ENCODE data around the gene UBE2F.
A peak's percentile ranks its signal among the peaks of the same experiment; 100 is the strongest.
"Not testable (repeated sequence)": the region's sequence is repeated elsewhere in the genome, so short reads cannot be mapped to it uniquely, and the experiment has no call there.

The UBE2F gene

GRCh38 chr2:237980087-237980486 is 13.3 kb downstream of the UBE2F start:
- Histone ChIP-seq H3K79me2 (peaks cover 71% of the 10 kb centered on the region), H3K9me3 (ENCODE audit: control insufficient read depth, low read length) (no peaks in the 10 kb centered on the region), H3K4me3 (ENCODE audit: low read depth, low read length) (no peak overlapping the region), H3K9ac (no peak overlapping the region), H2AFZ (no peak overlapping the region), H3K4me1 (peaks cover 24% of the 10 kb centered on the region), H3K27me3 (ENCODE audit: control insufficient read depth, insufficient read depth, low read length) (no peaks in the 10 kb centered on the region), H3K27ac (no peak overlapping the region), H3K36me3 (ENCODE audit: control insufficient read depth, insufficient read depth, low read length) (no peaks in the 10 kb centered on the region), H3K4me2 (ENCODE audit: low read length) (no peak overlapping the region)
- TF ChIP-seq CTCF (IDR thresholded peaks at IDR 0.05), result no peak

DNA sequence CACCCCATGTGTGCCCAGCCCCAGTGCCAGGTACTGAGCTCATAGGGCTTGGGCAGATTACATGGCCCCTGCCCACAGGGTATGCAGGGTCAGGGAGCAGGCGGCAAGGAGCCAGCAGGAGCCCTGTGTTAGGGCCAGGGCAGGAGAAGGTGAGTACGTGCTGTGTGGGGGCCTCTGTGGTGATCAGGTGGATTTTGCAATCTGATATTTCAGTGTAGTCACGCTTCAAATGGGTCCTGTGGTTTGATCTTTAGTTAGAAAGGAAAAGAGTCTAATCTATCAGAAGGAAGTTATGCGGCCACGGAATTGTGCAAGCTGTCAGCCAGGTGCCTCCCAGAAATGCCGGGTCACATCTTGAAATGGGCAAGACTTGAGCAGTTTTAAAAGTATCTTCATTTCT is 13.9 kb downstream of the UBE2F start:
- H3K9ac ChIP-seq, result no peak overlapping the region

GRCh38 chr2:237981621-237982020 is 14.8 kb downstream of the UBE2F start:
- peaks cover 24% of the 10 kb centered on the region for H3K4me1 ChIP-seq
- H3K27ac ChIP-seq; H2AFZ ChIP-seq; H3K9me3 ChIP-seq (ENCODE audit: control insufficient read depth, low read length); H3K36me3 ChIP-seq (ENCODE audit: control insufficient read depth, insufficient read depth, low read length); H3K4me3 ChIP-seq (ENCODE audit: low read depth, low read length); H3K27me3 ChIP-seq (ENCODE audit: control insufficient read depth, insufficient read depth, low read length); H3K9ac ChIP-seq; H3K4me2 ChIP-seq (ENCODE audit: low read length): not testable (repeated sequence)
- peaks cover 69% of the 10 kb centered on the region for H3K79me2 ChIP-seq

More for the DNA sequence above, 13.9 kb downstream of the UBE2F start:
- Histone ChIP-seq H3K4me1 (peaks cover 24% of the 10 kb centered on the region), H3K27me3 (ENCODE audit: control insufficient read depth, insufficient read depth, low read length) (no peaks in the 10 kb centered on the region), H3K36me3 (ENCODE audit: control insufficient read depth, insufficient read depth, low read length) (no peaks in the 10 kb centered on the region), H3K79me2 (peaks cover 71% of the 10 kb centered on the region), H3K27ac (peak overlapping the region; percentile 40), H3K4me2 (ENCODE audit: low read length) (no peak overlapping the region), H2AFZ (no peak overlapping the region), H3K9me3 (ENCODE audit: control insufficient read depth, low read length) (no peaks in the 10 kb centered on the region), H3K4me3 (ENCODE audit: low read depth, low read length) (no peak overlapping the region)
- TF ChIP-seq CTCF (IDR thresholded peaks at IDR 0.05), result no peak

DNA sequence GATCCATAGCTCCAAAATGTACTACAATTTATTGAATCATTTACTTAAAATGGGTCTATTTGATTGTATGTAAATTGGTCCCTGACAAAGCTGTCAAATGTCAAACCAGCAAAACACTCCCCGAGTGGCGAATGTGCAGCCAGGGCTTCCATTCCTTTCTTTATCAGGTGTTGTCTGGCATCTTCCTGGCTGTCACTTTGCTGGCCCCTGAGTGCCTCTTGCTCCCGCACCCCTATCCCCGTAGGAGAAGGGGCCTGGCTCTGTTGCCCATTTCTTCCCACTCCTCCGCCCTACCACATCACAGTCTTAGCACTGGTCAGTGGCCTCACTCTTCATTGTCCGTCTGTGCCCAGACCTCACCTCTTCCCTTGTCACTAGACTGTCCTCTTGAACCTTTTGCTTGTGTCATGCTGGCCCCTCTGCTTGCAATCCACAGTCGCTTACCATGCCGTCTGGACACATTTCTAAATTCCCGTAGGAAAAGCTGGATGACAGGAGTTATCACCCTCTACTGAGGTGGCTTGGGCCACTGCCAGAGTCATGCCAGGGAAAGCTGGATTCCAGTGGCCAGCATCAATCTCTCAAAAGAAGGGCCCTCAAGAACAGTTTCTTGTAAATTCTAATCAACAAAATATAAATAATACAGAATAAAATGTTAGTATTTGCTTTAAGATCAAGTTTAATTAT is 15.4 kb downstream of the UBE2F start:
- H3K4me3 ChIP-seq (ENCODE audit: low read depth, low read length), result no peak overlapping the region
- H3K27me3 ChIP-seq (ENCODE audit: control insufficient read depth, insufficient read depth, low read length), result no peaks in the 10 kb centered on the region
- H3K27ac ChIP-seq, result no peak overlapping the region
- no peak overlapping the region for H3K9ac ChIP-seq
- H3K4me1 ChIP-seq, result peaks cover 24% of the 10 kb centered on the region
- no peaks in the 10 kb centered on the region for H3K9me3 ChIP-seq (ENCODE audit: control insufficient read depth, low read length)
- no peak overlapping the region for H2AFZ ChIP-seq
- TF ChIP-seq CTCF (IDR thresholded peaks at IDR 0.05), result no peak
- peaks cover 68% of the 10 kb centered on the region for H3K79me2 ChIP-seq
- no peaks in the 10 kb centered on the region for H3K36me3 ChIP-seq (ENCODE audit: control insufficient read depth, insufficient read depth, low read length)
- no peak overlapping the region for H3K4me2 ChIP-seq (ENCODE audit: low read length)

DNA sequence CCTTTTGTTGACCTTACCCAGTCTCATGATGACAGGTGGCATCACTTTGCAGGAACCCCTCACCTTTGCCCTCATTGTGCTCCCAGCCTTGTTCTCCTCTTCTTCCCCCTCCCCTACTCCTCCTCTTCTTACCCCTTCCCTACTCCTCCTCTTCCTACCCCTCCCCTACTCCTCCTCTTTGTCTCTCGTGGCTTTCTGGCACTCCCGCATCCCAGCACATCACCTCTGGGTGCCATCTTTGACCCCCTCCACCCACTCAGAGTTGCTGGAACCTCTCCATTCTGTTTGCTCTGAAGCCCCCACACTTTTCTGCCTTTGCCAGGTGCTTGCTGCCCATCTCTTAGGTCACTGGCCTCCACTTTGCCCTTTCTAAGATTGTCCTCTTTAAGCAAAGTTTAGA is 17.1 kb downstream of the UBE2F start:
- Histone ChIP-seq H3K9me3 (ENCODE audit: control insufficient read depth, low read length) (no peaks in the 10 kb centered on the region), H3K79me2 (peaks cover 54% of the 10 kb centered on the region), H3K36me3 (ENCODE audit: control insufficient read depth, insufficient read depth, low read length) (no peaks in the 10 kb centered on the region), H3K4me1 (peaks cover 16% of the 10 kb centered on the region), H3K4me3 (ENCODE audit: low read depth, low read length) (no peak overlapping the region), H3K9ac (no peak overlapping the region), H3K27ac (no peak overlapping the region), H3K4me2 (ENCODE audit: low read length) (no peak overlapping the region), H2AFZ (no peak overlapping the region), H3K27me3 (ENCODE audit: control insufficient read depth, insufficient read depth, low read length) (no peaks in the 10 kb centered on the region)
- no peak for TF ChIP-seq CTCF (IDR thresholded peaks at IDR 0.05)

Data from parathyroid adenoma (tissue), 2 donors.